IPS DF 4.7 (cell line): ENCODE measurements around the gene CLMN.

Experiments used
- DNase-seq: peaks from one replicate; pipeline ENCODE4 v3.0.0-alpha.2; 2013; ENCODE audit warnings: low spot score; ENCODE audit errors: extremely low read depth

CLMN gene

DNA sequence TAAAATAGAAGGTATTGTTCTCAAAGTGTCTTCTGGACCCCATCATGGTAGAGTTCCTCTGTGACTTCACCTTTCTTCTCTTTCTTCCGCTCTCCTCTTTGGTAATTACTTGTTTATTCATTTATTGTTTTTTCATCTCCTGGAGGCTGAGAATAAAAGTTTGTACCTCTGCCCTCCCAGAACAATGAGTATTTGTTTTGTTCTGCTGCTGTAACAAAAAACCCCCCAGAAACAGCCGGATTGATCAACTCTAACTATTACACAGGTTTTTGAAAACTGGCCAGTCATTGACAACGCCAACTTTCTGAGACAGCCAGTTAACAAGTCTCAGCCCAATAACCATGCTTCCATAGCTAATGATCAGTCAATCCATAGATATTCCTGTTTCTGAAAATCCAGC lies 154.2 kb downstream of the CLMN start:
- no peak for DNase-seq

DNA sequence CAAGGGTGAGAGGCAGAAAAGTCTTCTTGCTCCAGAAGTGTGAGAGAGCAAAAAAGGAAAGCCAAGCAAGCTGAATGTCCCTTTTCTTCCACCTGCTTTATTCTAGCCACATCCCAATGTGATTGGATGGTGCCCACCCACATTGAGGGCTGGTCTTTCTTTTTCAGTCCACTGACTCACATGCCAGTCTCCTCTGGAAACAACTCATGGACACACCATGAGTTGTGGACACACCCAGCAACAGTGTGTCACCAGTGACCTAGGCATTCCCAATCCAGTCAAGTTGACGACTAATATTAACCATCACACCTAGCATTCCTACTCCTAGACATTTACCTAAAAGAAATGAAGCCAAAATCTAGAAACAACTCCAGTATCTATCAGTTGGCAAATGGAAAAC lies 155.2 kb downstream of the CLMN start:
- no peak for DNase-seq

DNA sequence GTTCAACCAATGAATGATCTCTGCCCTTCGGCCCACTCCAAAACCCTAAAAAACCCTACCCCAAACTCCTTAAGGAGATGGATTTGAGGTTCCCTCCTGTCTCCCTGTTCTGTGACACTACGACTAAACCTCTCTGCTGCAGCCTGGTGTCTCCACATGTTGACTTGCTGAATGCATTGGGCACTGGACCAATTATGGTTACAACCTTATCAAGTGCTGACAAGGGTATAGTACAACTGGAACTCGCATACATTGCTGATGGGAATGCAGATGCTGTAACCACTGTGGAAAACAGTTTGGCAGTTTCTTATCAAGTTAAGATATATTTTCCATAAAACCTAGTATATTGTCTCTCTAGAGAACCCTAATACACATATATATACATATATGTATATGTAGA lies 156.0 kb downstream of the CLMN start:
- no peak for DNase-seq

DNA sequence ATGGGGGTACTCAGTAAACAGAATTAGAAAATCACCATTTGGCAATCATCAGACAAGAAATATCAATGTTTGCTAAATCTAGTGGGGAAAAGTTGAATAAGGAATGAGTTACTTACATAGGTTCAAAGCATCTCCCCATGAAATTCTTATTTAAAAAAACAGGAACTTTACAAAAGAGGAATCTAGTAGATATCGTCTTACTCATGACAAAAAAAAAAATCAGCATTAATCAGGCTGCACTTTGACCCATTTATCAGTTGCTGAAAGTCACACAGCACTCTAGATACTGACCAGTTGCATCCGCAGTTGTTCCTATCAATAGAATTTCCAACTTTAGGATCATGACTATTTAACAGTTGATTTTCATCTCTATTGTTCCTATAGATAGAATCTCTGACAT lies 156.6 kb downstream of the CLMN start:
- DNase-seq = no peak

DNA sequence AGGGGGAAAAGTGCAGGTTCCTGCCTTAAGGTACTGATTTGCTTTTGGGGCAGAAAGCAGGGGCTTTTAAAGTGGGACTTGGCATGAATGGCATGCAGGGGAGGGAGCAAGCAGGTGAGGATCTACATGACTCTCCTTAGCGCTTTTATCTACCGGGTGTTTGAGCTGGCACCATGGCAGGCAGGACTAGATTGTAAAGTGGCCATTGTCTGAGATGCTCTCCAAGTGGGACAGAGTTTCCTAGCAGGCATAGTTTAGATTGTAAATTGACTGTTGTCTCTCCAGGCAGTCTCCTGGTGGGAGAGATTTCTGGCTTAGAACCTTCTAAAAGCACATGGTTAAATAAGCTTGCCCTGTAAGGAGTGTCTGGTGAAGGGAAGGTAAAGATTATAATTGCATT lies 157.1 kb downstream of the CLMN start:
- no peak for DNase-seq

DNA sequence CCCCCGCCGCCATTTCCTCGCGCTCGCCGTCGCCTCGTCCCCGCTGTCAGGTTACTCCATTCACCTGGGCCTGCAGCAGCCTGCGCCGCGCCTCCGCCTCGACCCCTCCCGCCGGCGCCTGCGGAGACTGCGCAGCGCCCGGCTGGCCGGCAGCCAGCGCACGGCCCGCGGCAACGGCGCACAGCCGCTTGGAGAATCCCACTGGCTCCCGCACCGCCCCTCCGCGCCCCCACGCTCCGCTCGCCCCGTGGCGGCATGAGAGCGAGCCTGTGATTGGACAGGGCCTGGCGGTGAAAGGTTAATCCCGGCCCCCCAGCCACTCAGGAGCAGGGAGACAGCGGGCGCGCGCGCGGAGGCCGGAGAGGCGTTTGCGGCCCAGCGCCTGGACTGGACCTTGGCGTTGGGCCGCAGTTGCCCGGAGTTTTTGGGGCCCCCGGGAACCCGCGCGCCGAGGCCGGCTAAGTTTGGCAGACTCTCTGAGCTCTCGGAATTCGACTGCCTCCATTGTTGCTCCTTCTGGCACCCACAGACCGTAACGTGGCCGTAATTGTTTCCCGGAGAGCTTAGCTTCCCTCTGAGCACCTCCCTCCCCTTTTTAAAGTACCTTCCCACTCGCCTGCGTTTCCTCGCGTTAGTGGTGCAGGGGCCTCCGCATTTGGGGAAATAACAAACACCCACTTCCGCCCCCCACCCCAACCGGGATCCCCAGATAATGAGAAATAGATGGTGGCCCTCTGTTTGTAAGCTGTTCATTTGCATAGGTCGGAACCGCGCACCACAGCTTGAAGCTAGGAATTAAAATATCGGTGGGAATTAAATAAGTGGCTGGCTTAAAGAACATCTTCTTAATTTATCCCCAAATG lies 162.2 kb downstream of the CLMN start, which contains the start of gene DICER1:
Gene DICER1, minus strand, starts transcription at position 203 of the 863 bp plus-strand sequence. CDS start 24,071 bp downstream, outside the sequence.
- no peak for DNase-seq

DNA sequence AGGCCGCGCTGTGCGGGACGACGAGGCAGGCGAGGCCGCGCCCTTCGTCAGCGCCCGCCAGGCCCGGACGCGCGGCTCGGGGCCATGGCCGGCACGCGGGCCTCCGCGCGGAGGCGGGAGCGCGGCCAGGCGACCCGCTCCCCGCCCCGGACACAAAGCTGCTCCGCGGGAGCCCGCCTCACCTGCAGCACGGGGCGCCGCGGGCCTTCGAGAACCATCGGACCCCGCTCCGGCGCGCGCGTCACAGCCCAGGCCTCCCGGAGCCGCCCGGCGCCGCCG lies 162.7 kb downstream of the CLMN start:
- no peak for DNase-seq

DNA sequence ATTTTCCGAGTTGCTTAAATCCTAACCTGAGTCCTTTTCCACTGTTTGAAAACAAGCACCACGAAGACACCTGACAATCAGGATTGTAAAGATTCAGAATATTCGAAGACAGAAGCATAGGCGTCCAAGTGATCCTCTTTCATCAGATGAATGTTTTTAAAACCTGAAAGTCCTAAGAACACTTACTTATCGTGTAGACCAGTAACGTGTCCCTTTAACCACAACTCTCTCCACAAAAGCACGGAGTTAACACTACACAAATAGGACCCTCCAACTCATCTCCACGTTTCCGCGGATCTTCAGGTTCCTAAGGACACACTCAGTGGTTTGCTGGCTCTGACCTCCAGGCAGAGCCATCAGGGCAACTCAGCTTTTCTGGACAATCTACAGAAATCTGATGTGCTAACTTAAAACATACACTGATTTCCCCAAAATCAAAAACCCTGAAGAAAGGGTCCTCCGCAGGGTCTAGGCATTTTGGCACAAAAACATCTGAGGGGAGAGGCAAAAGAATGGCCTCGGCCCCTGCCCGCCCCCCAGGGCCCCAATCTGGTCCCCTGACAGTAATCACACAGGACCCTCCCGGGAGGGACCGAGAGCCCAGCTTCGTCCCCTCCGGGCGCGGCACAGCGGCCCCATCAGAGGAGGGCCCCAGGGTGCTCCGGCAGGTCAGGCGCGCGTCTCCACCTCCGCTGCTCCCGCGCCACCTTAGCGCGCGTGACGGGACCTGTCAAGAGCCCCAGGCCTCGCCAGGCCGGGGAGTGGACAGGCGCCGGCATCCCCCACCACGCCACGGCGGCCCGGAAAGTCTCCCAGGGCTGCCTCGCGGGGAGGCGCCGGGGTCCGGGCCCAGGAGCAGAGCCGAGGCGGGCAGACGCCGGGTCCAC lies 163.3 kb downstream of the CLMN start:
- no peak for DNase-seq

DNA sequence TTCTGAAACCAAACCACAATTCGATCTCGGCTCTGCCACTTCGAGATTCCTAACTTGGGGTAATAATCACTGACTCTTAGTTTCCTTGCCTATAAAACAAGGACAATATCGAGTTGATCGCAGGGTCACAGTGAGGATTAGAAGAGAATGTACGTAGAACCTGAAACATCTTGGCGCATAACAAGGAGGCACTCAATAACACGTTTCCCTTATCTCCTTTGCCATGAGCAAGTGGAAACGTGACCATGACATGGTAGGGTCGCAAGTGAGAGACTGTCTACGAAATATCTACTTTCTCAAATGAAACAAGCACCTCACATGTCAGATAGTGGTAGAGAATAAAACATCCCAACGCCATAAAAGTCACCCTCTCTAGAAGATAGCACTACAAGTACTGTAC lies 164.7 kb downstream of the CLMN start:
- DNase-seq = no peak

DNA sequence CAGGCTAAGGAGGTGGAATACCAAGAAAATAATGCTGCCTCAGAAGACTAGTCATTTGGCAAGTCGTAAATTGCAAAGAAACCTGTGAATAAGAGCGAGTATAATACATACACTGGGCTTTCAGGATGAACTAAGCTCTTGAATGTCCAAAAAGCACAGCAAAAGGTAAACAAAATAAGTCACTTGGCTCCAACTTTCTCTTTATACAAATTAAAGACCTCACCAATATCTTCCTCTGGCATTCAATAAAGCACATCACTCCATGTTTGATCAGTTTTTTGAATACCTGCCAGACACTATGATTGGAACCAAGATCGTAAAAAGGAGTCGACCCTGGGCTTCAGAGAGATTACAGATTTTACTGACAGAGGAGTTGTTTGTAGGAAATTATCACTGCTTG lies 165.8 kb downstream of the CLMN start:
- no peak for DNase-seq

DNA sequence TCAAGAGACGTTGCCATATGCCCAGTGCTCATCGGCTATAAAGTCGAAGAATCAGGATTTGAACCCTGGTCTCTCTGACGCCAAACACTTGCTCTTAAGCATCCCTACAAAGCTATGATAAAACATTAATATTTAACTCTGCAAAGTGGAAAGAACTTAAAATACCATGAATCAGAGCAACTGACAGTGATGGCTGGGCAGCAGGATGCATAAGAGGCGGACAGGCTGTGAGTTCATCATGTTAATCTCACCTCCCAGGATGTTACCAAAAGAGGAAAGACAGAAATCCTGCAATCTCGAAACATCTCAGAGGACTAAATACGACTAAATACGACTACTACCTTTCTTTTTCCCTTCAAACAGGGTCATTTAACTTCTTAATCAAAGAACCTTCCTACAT lies 168.1 kb downstream of the CLMN start:
- no peak for DNase-seq

DNA sequence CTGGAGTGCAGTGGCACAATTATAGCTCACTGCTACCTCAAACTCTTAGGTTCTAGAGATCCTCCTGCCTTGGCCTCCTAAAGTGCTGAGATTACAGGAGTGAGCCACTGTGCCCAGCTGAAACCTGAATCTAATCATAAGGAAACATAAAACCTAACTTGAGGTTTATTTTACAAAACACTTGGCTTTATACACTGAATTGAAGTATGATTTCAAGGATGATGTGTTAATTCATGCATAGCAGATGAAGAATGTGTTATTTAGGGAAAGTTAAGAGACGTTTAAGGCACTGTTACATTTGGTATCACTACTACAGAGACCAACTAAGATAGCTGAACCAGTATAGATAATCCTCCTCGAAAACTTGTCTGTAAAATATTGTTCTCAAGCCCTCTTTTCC lies 168.8 kb downstream of the CLMN start:
- DNase-seq = no peak

DNA sequence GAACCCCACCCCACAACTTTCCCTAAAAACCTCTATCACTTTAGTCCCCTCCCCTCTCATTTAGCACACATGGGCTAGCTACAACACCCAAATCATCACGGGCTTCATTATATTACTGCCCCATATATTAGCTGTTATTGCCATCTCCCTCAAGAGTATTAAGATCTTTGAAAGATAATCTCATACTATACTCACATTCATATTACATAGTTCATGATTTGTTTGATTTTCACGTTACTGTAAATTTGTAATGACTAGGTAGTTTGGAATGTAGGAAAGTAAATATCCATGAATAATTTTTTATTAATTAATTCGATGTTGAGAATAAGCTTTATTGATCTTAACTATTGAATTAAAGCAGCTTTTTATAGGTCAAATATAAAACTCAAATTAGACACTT lies 170.3 kb downstream of the CLMN start:
- no peak for DNase-seq

DNA sequence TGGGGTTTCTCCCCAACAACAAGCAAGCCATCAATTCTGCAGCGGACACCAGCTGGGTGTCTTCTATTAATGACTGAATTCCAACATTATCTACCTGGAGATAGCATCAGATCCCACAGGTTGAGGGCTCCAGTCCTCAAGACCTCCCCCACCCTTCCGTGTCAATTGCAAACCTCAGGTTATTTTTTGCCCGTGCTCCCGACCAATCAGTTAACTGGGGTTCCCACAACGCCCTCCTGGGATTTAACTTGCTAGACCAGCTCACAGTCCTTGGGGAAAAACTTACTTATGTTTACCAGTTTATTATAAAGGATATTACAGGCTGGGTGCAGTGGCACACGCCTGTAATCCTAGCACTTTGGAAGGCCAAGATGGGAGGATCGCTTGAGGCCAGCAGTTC lies 172.1 kb downstream of the CLMN start:
- no peak for DNase-seq

DNA sequence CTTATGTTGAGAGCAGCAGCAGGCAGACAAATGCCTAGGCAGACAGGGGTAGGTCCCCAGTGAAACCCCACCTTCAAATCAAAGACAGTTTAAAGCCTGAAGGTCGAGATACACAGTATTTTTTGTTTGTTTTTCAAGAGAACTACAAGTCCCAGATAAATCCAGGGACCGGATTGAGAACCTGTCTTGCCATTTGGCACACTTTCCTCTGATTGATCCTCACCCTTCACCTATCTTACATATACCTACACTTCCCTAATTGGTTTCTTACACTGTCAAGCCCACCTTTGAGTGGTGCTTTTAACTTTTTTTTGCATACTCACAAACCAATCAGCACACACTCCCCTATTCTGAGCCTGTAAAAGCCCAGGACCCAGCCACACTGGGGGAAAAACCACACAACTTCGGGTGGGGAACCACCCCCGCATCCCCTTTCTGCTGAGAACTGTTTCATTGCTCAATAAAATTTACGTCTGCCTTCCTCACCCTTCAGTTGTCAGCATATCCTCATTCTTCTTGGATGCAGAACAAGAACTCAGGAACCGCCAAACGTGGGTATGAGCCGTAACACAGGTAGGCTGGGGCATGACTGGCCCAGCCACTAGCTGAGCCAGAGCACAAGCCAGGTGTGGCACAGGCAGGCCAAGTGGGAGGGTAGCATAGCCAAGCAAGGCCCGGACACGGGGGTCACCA lies 173.5 kb downstream of the CLMN start:
- DNase-seq = no peak

DNA sequence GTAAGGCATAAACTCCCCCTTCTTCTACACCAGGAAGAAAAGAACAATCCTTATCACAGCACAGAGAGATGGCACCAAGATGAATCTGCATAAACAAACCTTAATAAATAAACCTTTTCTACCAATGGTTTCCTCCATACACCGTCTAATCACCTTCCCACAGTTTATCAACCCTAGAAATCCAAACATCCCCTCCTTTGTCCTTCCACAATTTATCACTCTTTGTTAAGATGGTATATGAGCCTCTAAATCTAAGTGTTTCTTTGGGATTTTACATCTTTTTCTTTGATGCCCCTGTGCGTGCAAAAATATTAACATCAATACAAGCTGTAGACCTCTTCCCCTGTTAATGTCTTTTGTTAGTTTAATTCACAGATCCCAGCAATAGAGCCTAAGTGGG lies 174.9 kb downstream of the CLMN start:
- DNase-seq = no peak

DNA sequence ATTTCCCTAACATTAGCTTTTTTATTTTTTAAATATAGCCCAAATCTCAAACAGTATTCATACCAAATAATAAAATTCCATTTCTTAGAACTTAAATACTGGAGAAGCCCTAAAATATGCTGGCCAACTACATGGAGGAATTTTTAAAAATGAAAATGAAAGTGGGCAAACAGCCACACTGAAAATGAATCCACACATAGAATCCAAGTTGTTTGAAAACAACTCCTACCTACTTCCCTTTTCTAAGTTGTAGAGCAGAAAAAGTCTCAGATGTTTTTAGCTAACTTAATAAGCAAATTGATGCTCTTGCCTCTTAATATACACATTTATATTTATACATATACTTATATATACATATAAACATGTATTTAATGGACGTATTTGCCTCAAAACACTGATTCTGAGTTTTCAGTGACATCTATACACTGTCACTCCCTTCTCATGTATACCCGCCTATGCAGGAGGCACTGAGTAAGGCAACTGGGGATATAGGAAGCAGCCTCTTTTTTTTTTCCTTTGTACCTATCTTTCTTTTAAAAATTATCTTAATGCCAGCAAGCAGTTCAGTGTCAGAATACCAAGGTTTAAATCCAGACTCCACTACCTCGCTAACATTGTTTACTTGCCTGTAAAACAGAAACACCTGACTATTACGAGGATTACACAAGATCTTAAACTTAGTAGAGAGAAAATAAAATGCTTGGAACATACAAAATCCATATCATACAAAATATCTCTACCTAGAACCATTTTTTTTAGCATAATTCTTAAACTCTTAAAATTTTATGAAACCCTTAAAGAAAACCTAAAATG lies 175.7 kb downstream of the CLMN start:
- DNase-seq = no peak

DNA sequence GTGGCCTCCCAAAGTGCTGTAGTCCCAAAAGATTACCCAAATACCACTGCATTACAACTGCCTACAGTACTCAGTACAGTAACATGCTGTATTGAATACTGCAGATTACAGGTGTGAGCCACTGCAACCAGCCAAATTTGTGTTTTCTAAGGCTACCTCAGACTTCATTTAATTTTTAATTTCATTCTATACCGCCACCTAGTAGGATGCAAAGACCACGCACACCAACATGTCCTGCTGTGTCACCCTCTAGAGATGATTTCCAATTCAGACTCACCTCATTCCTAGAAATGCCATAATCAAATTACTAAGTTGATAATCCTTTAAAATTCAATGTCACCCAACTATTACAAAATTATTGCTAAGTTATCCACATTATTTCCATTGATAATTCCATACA lies 177.5 kb downstream of the CLMN start:
- no peak for DNase-seq

DNA sequence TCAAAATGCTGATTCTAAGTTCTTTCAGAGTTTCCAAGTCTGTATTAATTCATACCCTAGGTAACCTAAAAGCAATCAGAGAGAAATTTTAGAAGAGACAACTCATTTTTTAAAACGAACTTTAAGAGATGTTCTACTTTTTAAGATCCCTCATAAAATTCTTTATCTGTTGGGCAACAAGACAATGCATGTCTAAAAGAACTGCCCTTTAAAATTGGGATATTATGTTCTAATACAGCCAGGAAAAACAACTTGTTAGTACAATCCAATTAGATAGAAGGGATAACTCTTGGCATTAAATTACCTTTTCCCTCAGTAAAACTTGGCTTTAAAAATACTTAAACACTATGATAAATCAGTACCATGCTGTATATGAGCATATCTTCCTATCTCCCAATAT lies 178.0 kb downstream of the CLMN start:
- no peak for DNase-seq

DNA sequence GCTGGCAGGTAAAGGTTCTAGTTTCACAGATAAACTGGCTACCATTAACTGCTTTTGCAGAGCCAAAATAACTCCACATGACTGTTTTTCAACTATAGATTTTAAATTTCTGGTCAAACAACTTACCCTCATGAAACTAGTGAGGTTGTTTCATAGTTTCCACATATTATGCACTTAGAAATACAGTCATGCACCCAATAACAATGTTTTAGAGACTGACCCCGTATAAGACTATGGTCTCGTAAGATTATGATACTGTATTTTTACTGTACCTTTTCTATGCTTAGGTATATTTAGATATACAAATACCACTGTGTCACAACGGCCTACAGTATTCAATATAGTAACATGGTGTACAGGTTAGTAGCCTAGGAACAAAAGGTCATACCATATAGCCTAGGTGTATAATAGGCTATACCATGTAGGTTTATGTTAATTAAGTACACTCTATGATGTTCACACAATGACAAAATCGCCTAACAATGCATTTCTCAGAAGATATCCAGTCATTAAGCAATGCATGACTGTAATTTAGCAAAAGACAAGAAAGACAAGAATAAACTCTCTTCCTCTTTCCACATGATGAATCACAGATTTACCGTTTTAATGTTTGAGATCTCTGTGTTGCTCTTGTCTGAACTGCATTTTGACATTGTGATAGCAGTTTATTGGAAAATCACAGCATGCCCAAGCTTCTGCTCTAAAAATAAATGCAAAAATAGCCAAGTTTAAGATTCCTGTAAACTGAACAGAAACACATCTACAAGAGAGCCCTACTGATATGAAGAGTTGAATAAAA lies 179.4 kb downstream of the CLMN start:
- DNase-seq = no peak
